OCI-LY7 (cell line): ENCODE data around the gene CASQ1.

Source experiments
- EZH2phosphoT487 ChIP-seq: fragments of 200-600 bp; sonication (generic); IDR thresholded peaks from 2 replicates; pipeline ENCODE4 v1.6.1; 2018; ENCODE audit warnings: low read depth, borderline replicate concordance, mild to moderate bottlenecking, mixed run types, antibody characterized with exemption, low read length, moderate library complexity, mixed read lengths
- TF ChIP-seq, protein P1 (sequence below): fragments of 200-600 bp; sonication (generic); conservative IDR thresholded peaks from 2 replicates; pipeline ENCODE4 v1.5.1; 2014; ENCODE audit warnings: mild to moderate bottlenecking, antibody characterized with exemption, low read length, moderate library complexity, mixed read lengths

DNA sequence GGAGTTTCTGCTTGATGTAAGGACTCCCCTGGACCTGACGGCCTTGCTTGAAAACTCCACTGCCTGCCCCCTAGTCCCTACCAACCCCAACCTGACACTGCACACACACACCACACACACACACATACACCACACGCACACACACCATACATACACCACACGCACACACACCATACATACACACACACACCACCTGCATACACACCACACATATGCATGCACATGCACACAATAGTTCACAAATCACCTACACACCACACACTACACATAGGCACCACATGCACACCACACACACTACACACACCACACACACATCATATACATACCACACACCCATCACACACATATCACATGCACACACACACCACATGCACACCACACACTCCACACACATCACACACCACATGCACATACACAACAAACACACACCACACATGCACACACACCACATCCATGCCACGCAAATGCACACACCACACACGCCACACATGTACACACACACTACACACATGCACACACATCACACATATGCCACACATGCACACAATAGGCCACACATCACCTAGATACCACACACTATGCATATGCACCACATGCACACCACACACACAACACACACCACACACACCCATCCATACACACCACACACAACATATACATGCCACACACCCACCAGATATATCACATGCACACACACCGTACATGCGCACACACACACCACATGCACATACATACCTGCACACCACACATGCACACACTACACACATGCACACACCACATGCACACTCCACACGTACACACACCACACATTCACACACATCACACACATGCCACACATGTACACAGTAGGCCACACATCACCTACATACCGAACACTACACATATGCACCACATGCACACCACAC, 3.7 kb downstream of the CASQ1 start:
- TF ChIP-seq, protein P1, sequence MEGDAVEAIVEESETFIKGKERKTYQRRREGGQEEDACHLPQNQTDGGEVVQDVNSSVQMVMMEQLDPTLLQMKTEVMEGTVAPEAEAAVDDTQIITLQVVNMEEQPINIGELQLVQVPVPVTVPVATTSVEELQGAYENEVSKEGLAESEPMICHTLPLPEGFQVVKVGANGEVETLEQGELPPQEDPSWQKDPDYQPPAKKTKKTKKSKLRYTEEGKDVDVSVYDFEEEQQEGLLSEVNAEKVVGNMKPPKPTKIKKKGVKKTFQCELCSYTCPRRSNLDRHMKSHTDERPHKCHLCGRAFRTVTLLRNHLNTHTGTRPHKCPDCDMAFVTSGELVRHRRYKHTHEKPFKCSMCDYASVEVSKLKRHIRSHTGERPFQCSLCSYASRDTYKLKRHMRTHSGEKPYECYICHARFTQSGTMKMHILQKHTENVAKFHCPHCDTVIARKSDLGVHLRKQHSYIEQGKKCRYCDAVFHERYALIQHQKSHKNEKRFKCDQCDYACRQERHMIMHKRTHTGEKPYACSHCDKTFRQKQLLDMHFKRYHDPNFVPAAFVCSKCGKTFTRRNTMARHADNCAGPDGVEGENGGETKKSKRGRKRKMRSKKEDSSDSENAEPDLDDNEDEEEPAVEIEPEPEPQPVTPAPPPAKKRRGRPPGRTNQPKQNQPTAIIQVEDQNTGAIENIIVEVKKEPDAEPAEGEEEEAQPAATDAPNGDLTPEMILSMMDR, result no peak
- no peak for TF ChIP-seq EZH2phosphoT487
